Activated T-cell treated with anti-CD3 and anti-CD28 coated beads for 48 hours (primary cell): ENCODE data around the gene C7orf25.
A peak's percentile ranks its signal among the peaks of the same experiment; 100 is the strongest.

Experiments
- DNase-seq: peaks from one replicate; pipeline ENCODE4 v3.0.0-alpha.2; 2020; ENCODE audit warnings: low read depth

The C7orf25 gene

GRCh38 chr7:42911454-42912447 lies at the start of gene C7orf25:
C7orf25 (minus strand) TSS chr7:42912070; CDS start chr7:42910900, 1,170 bp downstream.
- DNase-seq, result peak; percentile 95

GRCh38 chr7:42961170-42961569 lies 49.3 kb upstream of the C7orf25 start:
- no peak for DNase-seq

- no peak for DNase-seq
These were observed 48.9 kb upstream of the C7orf25 start for GRCh38 chr7:42960762-42961161.

GRCh38 chr7:42959549-42959948 lies 47.7 kb upstream of the C7orf25 start:
- no peak for DNase-seq

- no peak for DNase-seq
These were observed 44.2 kb upstream of the C7orf25 start for GRCh38 chr7:42956062-42956461.

- DNase-seq, result no peak
These were observed 42.1 kb upstream of the C7orf25 start for GRCh38 chr7:42953994-42954393.

GRCh38 chr7:42952328-42952727 lies 40.5 kb upstream of the C7orf25 start:
- DNase-seq, result no peak

- DNase-seq, result no peak
These were observed 38.5 kb upstream of the C7orf25 start for GRCh38 chr7:42950417-42950816.

GRCh38 chr7:42947521-42947920 lies 35.7 kb upstream of the C7orf25 start:
- no peak for DNase-seq

- no peak for DNase-seq
These were observed 34.7 kb upstream of the C7orf25 start for GRCh38 chr7:42946627-42946950.

GRCh38 chr7:42945821-42946626 lies 34.2 kb upstream of the C7orf25 start:
- DNase-seq, result no peak

- peak; percentile 57 for DNase-seq
These were observed 29.3 kb upstream of the C7orf25 start for GRCh38 chr7:42940985-42941847.

GRCh38 chr7:42939457-42940240 lies 27.8 kb upstream of the C7orf25 start:
- DNase-seq, result no peak

GRCh38 chr7:42935861-42936260 lies 24.0 kb upstream of the C7orf25 start:
- DNase-seq, result no peak

- no peak for DNase-seq
These were observed 22.4 kb upstream of the C7orf25 start for GRCh38 chr7:42934291-42934690.

GRCh38 chr7:42932811-42933591 lies 21.1 kb upstream of the C7orf25 start:
- DNase-seq, result no peak

- peak; percentile 87 for DNase-seq
These were observed 20.2 kb upstream of the C7orf25 start, which contains the start of the genes MRPL32 and PSMA2 for GRCh38 chr7:42931834-42932651. MRPL32 (plus strand) TSS chr7:42932376; CDS start chr7:42932387, 11 bp downstream. PSMA2 (minus strand) TSS chr7:42932174; CDS start chr7:42932158, 16 bp downstream.

GRCh38 chr7:42931447-42931833 lies 19.6 kb upstream of the C7orf25 start:
- no peak for DNase-seq

- no peak for DNase-seq
These were observed 19.0 kb upstream of the C7orf25 start for GRCh38 chr7:42930889-42931288.
